ENCODE results near the gene ZNF30.
"Not testable (repeated sequence)": the region's sequence is repeated elsewhere in the genome, so short reads cannot be mapped to it uniquely, and the experiment has no call there.

ZNF30 gene

GRCh38 chr19:34990578-34991192, 64.0 kb downstream of the ZNF30 start:
- no peak for DNase-seq
- TF ChIP-seq POLR2A (IDR thresholded peaks at IDR 0.05; ENCODE audit: low read length) (no peak), GATA1 (IDR thresholded peaks at IDR 0.05; ENCODE audit: low read depth, low read length) (no peak)

DNA sequence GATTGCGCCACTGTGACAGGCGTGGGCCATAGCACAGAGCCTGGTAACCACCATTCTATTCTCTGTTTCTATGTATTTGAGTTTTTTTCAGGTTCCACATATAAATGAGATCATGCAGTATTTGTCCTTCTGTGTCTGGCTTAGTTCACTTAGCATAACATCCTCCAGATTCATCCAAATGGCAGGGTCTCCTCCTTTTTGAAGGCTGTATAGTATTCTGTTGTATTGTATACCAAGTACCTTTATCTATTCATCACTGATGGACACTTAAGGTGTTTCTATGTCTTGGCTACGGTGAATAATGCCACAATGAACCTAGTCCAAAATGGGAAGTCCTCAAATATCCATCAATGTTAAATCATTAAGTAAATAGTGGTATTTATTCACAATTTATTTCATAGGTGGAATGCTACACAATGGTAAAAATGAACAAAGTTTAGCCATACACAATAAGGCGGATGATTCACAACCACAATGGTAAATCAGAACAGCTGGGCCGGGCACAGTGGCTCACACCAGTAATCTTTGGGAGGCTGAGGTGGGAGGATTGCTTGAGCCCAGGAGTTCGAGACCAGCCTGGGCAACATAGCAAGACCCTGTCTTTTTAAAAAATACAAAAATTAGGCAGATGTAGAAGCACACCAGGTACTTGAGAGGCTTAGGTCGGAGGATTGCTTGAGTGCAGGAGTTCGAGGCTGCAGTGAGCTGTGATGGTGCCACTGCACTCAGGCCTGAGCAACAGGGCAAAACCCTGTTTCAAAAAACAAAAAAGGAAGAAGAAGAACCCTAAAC, 65.0 kb downstream of the ZNF30 start:
- no peak for DNase-seq
- TF ChIP-seq POLR2A (IDR thresholded peaks at IDR 0.05; ENCODE audit: low read length) = no peak
- TF ChIP-seq GATA1 (IDR thresholded peaks at IDR 0.05; ENCODE audit: low read depth, low read length) = no peak

- not testable (repeated sequence) for DNase-seq
Measured at GRCh38 chr19:34992582-34992981, 65.9 kb downstream of the ZNF30 start.

DNA sequence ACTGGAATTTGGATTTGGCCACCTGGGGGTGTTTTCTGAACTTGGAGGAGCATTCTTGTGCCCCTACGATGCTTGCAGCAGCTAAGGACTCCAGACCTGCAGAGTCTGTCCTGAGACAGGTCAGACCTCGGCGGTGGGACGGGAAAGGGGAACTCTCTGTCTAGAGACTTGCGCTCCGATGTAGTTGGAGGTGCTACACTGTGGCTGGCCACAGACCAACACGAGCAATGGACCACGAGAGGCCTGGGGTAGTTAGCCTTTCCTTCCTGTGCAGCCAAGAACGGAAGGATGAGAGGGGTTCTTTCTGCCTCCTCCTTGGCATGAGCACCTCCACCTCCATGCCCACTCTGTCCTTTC, 67.6 kb downstream of the ZNF30 start:
- DNase-seq = no peak
- no peak for TF ChIP-seq POLR2A (IDR thresholded peaks at IDR 0.05; ENCODE audit: low read length)
- TF ChIP-seq GATA1 (IDR thresholded peaks at IDR 0.05; ENCODE audit: low read depth, low read length) = no peak
